ENCODE data around the gene RIPK1.
"Not testable (repeated sequence)": the region's sequence is repeated elsewhere in the genome, so short reads cannot be mapped to it uniquely, and the experiment has no call there.

RIPK1 gene

GRCh38 chr6:3068329-3069214 lies at the start of gene RIPK1:
RIPK1 (plus strand) TSS chr6:3068494; CDS start chr6:3076824, 8,330 bp downstream.
- peak; percentile 87 for DNase-seq (ENCODE audit: low spot score)

GRCh38 chr6:3019065-3019464 lies 49.2 kb upstream of the RIPK1 start:
- DNase-seq (ENCODE audit: low spot score), result no peak

GRCh38 chr6:3019749-3020320 lies 48.5 kb upstream of the RIPK1 start:
- DNase-seq (ENCODE audit: low spot score), result no peak

- not testable (repeated sequence) for DNase-seq (ENCODE audit: low spot score)
These were observed 47.2 kb upstream of the RIPK1 start for GRCh38 chr6:3020976-3021598.

- no peak for DNase-seq (ENCODE audit: low spot score)
These were observed 45.3 kb upstream of the RIPK1 start for GRCh38 chr6:3022765-3023662.

GRCh38 chr6:3023663-3024483 lies 44.4 kb upstream of the RIPK1 start:
- DNase-seq (ENCODE audit: low spot score), result peak; percentile 69

- peak; percentile 71 for DNase-seq (ENCODE audit: low spot score)
These were observed 41.3 kb upstream of the RIPK1 start for GRCh38 chr6:3026791-3027626.

GRCh38 chr6:3028156-3028555 lies 40.1 kb upstream of the RIPK1 start:
- not testable (repeated sequence) for DNase-seq (ENCODE audit: low spot score)

- DNase-seq (ENCODE audit: low spot score), result no peak
These were observed 36.2 kb upstream of the RIPK1 start for GRCh38 chr6:3031857-3032640.

- no peak for DNase-seq (ENCODE audit: low spot score)
These were observed 35.3 kb upstream of the RIPK1 start for GRCh38 chr6:3032986-3033385.

GRCh38 chr6:3033652-3034051 lies 34.6 kb upstream of the RIPK1 start:
- no peak for DNase-seq (ENCODE audit: low spot score)

GRCh38 chr6:3035397-3035796 lies 32.9 kb upstream of the RIPK1 start:
- no peak for DNase-seq (ENCODE audit: low spot score)

GRCh38 chr6:3036861-3037637 lies 31.2 kb upstream of the RIPK1 start:
- DNase-seq (ENCODE audit: low spot score), result peak; percentile 39

GRCh38 chr6:3037638-3038365 lies 30.5 kb upstream of the RIPK1 start:
- no peak for DNase-seq (ENCODE audit: low spot score)

GRCh38 chr6:3039384-3039783 lies 28.9 kb upstream of the RIPK1 start:
- no peak for DNase-seq (ENCODE audit: low spot score)

- DNase-seq (ENCODE audit: low spot score), result no peak
These were observed 27.1 kb upstream of the RIPK1 start for GRCh38 chr6:3041147-3041546.

GRCh38 chr6:3041606-3042005 lies 26.7 kb upstream of the RIPK1 start:
- DNase-seq (ENCODE audit: low spot score), result no peak

- no peak for DNase-seq (ENCODE audit: low spot score)
These were observed 22.9 kb upstream of the RIPK1 start for GRCh38 chr6:3045369-3045768.

Data from pons (tissue), 1 donor.